SK-N-SH (cell line): ENCODE measurements around the gene MINDY2. TPM values are rescaled to one million over a fixed set of nuclear protein-coding genes. Genes with fewer than 3 reads are reported as not detected.
"Not testable (repeated sequence)": the region's sequence is repeated elsewhere in the genome, so short reads cannot be mapped to it uniquely, and the experiment has no call there.

ENCODE experiments used
- CTCF ChIA-PET: fragments of 300-600, 350-600 bp; formaldehyde crosslinking; extraction: SDS; loops from one replicate; lab custom pipeline; 2021; lab: Yijun Ruan, JAX
- POLR2A ChIA-PET: fragments of 350-600 bp; sonication (Branson Sonifier 250); formaldehyde crosslinking; extraction: SDS; loops from one replicate; lab custom pipeline; 2020; ENCODE audit warnings: antibody characterized with exemption, inconsistent platforms; lab: Yijun Ruan, JAX
- DNase-seq: peaks from one replicate; pipeline ENCODE4 v3.0.0; 2012
- H2AFZ ChIP-seq: fragments of 200-600 bp; sonication (generic); 2 replicates; pipeline ENCODE4 v1.8.1; 2016; ENCODE audit warnings: antibody characterized with exemption, mild to moderate bottlenecking, low read depth
- H3F3A ChIP-seq: fragments of 200-600 bp; sonication (generic); replicated peaks from 2 replicates; pipeline ENCODE3; 2016; ENCODE audit warnings: antibody characterized with exemption, mild to moderate bottlenecking; ENCODE audit not compliant: insufficient read depth
- H3K27ac ChIP-seq, 2 experiments: fragments of 200-500 bp in 1 of 2; fragments of 200-600 bp in 1 of 2; sonication (Bioruptor generic) in 1 of 2; sonication (generic), shearing (Covaris generic) in 1 of 2; 2 replicates each; pipeline versions ENCODE4 v1.5.1 to v1.6.1; 2014 to 2016; ENCODE audit warnings: low read depth in 2 of 2, inconsistent platforms in 1 of 2, low read length in 1 of 2, mild to moderate bottlenecking in 1 of 2, mixed read lengths in 1 of 2
- H3K27me3 ChIP-seq: fragments of 200-600 bp; sonication (generic), shearing (Covaris generic); 2 replicates; pipeline ENCODE4 v1.6.1; 2016; ENCODE audit warnings: mixed run types; ENCODE audit not compliant: insufficient read depth
- H3K36me3 ChIP-seq, 2 experiments: fragments of 200-500 bp in 1 of 2; fragments of 200-600 bp in 1 of 2; sonication (Bioruptor generic) in 1 of 2; sonication (generic) in 1 of 2; replicated peaks in 1 of 2; 2 replicates each; pipeline versions ENCODE3 to v1.5.1; 2014 to 2016; ENCODE audit warnings: low read length in 1 of 2, mild to moderate bottlenecking in 1 of 2; ENCODE audit not compliant: insufficient read depth in 2 of 2, control insufficient read depth in 1 of 2
- H3K4me1 ChIP-seq, 2 experiments: fragments of 200-500 bp in 1 of 2; fragments of 200-600 bp in 1 of 2; sonication (Bioruptor generic) in 1 of 2; sonication (generic), shearing (Covaris generic) in 1 of 2; 2 replicates each; pipeline versions ENCODE4 v1.5.1 to v1.6.1; 2014 to 2016; ENCODE audit warnings: low read depth in 1 of 2, low read length in 1 of 2, mixed run types in 1 of 2; ENCODE audit not compliant: insufficient read depth in 2 of 2, control insufficient read depth in 1 of 2
- H3K4me2 ChIP-seq: fragments of 200-600 bp; sonication (generic), shearing (Covaris generic); 2 replicates; pipeline ENCODE4 v1.6.1; 2017; ENCODE audit warnings: mixed run types
- H3K4me3 ChIP-seq, 2 experiments: fragments of 200-500 bp in 1 of 2; fragments of 200-600 bp in 1 of 2; sonication (Bioruptor generic) in 1 of 2; sonication (generic), shearing (Covaris generic) in 1 of 2; 2 replicates each; pipeline versions ENCODE4 v1.5.1 to v1.8.1; 2014 to 2016; ENCODE audit warnings: low read depth in 2 of 2, inconsistent platforms in 1 of 2, low read length in 1 of 2, mild to moderate bottlenecking in 1 of 2, mixed read lengths in 1 of 2, moderate library complexity in 1 of 2
- H3K79me2 ChIP-seq: fragments of 200-600 bp; sonication (generic); 2 replicates; pipeline ENCODE4 v1.8.1; 2017; ENCODE audit warnings: mild to moderate bottlenecking; ENCODE audit not compliant: insufficient read depth
- H3K9ac ChIP-seq: fragments of 200-600 bp; sonication (generic); 2 replicates; pipeline ENCODE4 v1.6.1; 2017; ENCODE audit warnings: mixed run types
- H3K9me2 ChIP-seq: fragments of 200-600 bp; sonication (generic); 2 replicates; pipeline ENCODE4 v1.6.1; 2017; ENCODE audit warnings: mixed run types
- H3K9me3 ChIP-seq: fragments of 200-600 bp; sonication (generic); 2 replicates; pipeline ENCODE4 v1.6.1; 2017; ENCODE audit warnings: mixed run types, mild to moderate bottlenecking, moderate library complexity
- H4K20me1 ChIP-seq: fragments of 200-600 bp; sonication (generic); 2 replicates; pipeline ENCODE4 v1.6.1; 2017; ENCODE audit warnings: mild to moderate bottlenecking, mixed run types; ENCODE audit not compliant: insufficient read depth
- CHD2 ChIP-seq: fragments of 150-350 bp; IDR thresholded peaks from 2 replicates; pipeline ENCODE4 v1.6.1; 2018; ENCODE audit warnings: low read length; ENCODE audit not compliant: partially characterized antibody
- FOXJ3 ChIP-seq: sonication (generic); formaldehyde crosslinking; IDR thresholded peaks from 2 replicates; pipeline ENCODE4 v1.5.1; 2020; ENCODE audit warnings: mild to moderate bottlenecking, missing genetic modification reagents
- FOXM1 ChIP-seq: IDR thresholded peaks from 2 replicates; pipeline ENCODE4 v1.4.0; 2012; ENCODE audit warnings: low read depth, mild to moderate bottlenecking
- JUND ChIP-seq: IDR thresholded peaks from 2 replicates; pipeline ENCODE4 v1.4.0; 2012
- MEF2A ChIP-seq: IDR thresholded peaks from 2 replicates; pipeline ENCODE4 v1.4.0; 2012; ENCODE audit warnings: low read depth, borderline replicate concordance
- NFIC ChIP-seq: IDR thresholded peaks from 2 replicates; pipeline ENCODE4 v1.4.0; 2012; ENCODE audit warnings: borderline replicate concordance
- POLR2AphosphoS5 ChIP-seq: IDR thresholded peaks from 2 replicates; pipeline ENCODE4 v1.6.1; 2012; ENCODE audit warnings: low read depth, low read length
- RCOR1 ChIP-seq: fragments of 150-350 bp; IDR thresholded peaks from 2 replicates; pipeline ENCODE4 v1.6.1; 2017; ENCODE audit warnings: antibody characterized with exemption, low read length
- RXRA ChIP-seq: IDR thresholded peaks from 2 replicates; pipeline ENCODE4 v1.4.0; 2012; ENCODE audit warnings: low read depth, mild to moderate bottlenecking, borderline replicate concordance
- TCF12 ChIP-seq: IDR thresholded peaks from 2 replicates; pipeline ENCODE4 v1.4.0; 2012
- TEAD4 ChIP-seq: IDR thresholded peaks from 2 replicates; pipeline ENCODE4 v1.4.0; 2012; ENCODE audit warnings: mild to moderate bottlenecking, borderline replicate concordance; ENCODE audit not compliant: insufficient read depth
- WGBS: methylation state at CpG from one replicate; pipeline ENCODE4 v1.1.6; 2017; ENCODE audit warnings: low lambda C conversion rate; 5-methylcytosine and 5-hydroxymethylcytosine counted together
- polyA plus RNA-seq, 3 experiments: library from polyadenylated mRNA; depleted of rRNA; stranded (reverse); fragments of >200 nt; gene quantifications; 2 replicates each; pipeline ENCODE4 v1.2.3, GENCODE V29; 2012
- TF ChIP-seq, protein P1 (sequence below): IDR thresholded peaks from 2 replicates; pipeline ENCODE4 v1.4.0; 2012; ENCODE audit warnings: low read depth, borderline replicate concordance
- TF ChIP-seq, protein P2 (sequence below): IDR thresholded peaks from 2 replicates; pipeline ENCODE4 v1.4.0; 2012; ENCODE audit warnings: low read depth, borderline replicate concordance
- TF ChIP-seq, protein P3 (sequence below): IDR thresholded peaks from 2 replicates; pipeline ENCODE4 v1.6.1; 2012; ENCODE audit warnings: mild to moderate bottlenecking, low read depth, low read length, moderate library complexity
- TF ChIP-seq, protein P4 (sequence below): IDR thresholded peaks from 2 replicates; pipeline ENCODE4; 2012
- TF ChIP-seq, protein P5 (sequence below): IDR thresholded peaks from 2 replicates; pipeline ENCODE4 v1.4.0; 2012; ENCODE audit warnings: low read depth
- TF ChIP-seq, protein P6 (sequence below): fragments of 150-350 bp; IDR thresholded peaks from 2 replicates; pipeline ENCODE4 v1.6.1; 2016; ENCODE audit warnings: mild to moderate bottlenecking, low read depth, low read length

Gene MINDY2
- polyA plus RNA-seq, 1 of the 3 experiments (the other 2 are of a cell fraction), result 1.0 TPM

DNA sequence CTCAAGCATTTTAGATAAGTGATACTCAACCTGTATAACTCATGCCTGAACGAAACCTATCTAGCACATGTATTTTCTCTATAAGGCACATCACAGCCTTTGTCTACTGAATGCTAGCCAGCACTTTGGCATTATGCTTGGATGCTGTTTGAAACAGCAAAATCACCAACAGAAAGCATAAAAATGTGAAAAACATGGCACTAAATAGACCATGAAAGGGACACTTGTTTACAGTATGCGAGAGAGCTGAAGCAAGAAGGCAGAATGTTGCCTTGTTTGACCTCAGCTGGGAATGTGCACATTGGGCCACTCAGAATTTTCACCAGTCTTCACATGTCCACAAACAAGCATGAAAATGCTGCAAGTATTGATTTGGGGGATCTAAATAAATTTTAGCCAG, 59.5 kb downstream of the MINDY2 start:
- Histone ChIP-seq H3K36me3 (peaks cover 0 to 5% of the 10 kb centered on the region in 2 experiments), H3K9ac (no peak overlapping the region), H3K4me2 (no peak overlapping the region), H3K4me3 (no peak overlapping the region), H3K79me2 (no peaks in the 10 kb centered on the region), H3K27me3 (no peaks in the 10 kb centered on the region), H3K9me3 (no peaks in the 10 kb centered on the region), H4K20me1 (no peaks in the 10 kb centered on the region), H2AFZ (no peak overlapping the region), H3K4me1 (no peaks in the 10 kb centered on the region), H3K27ac (no peak overlapping the region), H3K9me2 (no peaks in the 10 kb centered on the region), H3F3A (no peaks in the 10 kb centered on the region)
- POLR2A ChIA-PET, result no interaction called here
- WGBS, result 98% methylated on average over 2 of the region's 2 CpGs
- no peak for DNase-seq
- TF ChIP-seq, protein P1, sequence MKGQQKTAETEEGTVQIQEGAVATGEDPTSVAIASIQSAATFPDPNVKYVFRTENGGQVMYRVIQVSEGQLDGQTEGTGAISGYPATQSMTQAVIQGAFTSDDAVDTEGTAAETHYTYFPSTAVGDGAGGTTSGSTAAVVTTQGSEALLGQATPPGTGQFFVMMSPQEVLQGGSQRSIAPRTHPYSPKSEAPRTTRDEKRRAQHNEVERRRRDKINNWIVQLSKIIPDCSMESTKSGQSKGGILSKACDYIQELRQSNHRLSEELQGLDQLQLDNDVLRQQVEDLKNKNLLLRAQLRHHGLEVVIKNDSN, result no peak
- TF ChIP-seq TCF12 (no peak), MEF2A (no peak), JUND (no peak), CHD2 (no peak), RXRA (no peak), NFIC (no peak), TEAD4 (no peak), POLR2AphosphoS5 (no peak), FOXM1 (no peak), FOXJ3 (CRISPR knock-in tag) (no peak), RCOR1 (no peak)
- TF ChIP-seq, protein P2, sequence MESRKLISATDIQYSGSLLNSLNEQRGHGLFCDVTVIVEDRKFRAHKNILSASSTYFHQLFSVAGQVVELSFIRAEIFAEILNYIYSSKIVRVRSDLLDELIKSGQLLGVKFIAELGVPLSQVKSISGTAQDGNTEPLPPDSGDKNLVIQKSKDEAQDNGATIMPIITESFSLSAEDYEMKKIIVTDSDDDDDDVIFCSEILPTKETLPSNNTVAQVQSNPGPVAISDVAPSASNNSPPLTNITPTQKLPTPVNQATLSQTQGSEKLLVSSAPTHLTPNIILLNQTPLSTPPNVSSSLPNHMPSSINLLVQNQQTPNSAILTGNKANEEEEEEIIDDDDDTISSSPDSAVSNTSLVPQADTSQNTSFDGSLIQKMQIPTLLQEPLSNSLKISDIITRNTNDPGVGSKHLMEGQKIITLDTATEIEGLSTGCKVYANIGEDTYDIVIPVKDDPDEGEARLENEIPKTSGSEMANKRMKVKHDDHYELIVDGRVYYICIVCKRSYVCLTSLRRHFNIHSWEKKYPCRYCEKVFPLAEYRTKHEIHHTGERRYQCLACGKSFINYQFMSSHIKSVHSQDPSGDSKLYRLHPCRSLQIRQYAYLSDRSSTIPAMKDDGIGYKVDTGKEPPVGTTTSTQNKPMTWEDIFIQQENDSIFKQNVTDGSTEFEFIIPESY, result no peak
- TF ChIP-seq, protein P3, sequence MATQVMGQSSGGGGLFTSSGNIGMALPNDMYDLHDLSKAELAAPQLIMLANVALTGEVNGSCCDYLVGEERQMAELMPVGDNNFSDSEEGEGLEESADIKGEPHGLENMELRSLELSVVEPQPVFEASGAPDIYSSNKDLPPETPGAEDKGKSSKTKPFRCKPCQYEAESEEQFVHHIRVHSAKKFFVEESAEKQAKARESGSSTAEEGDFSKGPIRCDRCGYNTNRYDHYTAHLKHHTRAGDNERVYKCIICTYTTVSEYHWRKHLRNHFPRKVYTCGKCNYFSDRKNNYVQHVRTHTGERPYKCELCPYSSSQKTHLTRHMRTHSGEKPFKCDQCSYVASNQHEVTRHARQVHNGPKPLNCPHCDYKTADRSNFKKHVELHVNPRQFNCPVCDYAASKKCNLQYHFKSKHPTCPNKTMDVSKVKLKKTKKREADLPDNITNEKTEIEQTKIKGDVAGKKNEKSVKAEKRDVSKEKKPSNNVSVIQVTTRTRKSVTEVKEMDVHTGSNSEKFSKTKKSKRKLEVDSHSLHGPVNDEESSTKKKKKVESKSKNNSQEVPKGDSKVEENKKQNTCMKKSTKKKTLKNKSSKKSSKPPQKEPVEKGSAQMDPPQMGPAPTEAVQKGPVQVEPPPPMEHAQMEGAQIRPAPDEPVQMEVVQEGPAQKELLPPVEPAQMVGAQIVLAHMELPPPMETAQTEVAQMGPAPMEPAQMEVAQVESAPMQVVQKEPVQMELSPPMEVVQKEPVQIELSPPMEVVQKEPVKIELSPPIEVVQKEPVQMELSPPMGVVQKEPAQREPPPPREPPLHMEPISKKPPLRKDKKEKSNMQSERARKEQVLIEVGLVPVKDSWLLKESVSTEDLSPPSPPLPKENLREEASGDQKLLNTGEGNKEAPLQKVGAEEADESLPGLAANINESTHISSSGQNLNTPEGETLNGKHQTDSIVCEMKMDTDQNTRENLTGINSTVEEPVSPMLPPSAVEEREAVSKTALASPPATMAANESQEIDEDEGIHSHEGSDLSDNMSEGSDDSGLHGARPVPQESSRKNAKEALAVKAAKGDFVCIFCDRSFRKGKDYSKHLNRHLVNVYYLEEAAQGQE, result no peak
- TF ChIP-seq, protein P4, sequence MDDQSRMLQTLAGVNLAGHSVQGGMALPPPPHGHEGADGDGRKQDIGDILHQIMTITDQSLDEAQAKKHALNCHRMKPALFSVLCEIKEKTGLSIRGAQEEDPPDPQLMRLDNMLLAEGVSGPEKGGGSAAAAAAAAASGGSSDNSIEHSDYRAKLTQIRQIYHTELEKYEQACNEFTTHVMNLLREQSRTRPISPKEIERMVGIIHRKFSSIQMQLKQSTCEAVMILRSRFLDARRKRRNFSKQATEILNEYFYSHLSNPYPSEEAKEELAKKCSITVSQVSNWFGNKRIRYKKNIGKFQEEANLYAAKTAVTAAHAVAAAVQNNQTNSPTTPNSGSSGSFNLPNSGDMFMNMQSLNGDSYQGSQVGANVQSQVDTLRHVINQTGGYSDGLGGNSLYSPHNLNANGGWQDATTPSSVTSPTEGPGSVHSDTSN, result no peak
- TF ChIP-seq, protein P5, sequence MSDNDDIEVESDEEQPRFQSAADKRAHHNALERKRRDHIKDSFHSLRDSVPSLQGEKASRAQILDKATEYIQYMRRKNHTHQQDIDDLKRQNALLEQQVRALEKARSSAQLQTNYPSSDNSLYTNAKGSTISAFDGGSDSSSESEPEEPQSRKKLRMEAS, result no peak
- TF ChIP-seq, protein P6, sequence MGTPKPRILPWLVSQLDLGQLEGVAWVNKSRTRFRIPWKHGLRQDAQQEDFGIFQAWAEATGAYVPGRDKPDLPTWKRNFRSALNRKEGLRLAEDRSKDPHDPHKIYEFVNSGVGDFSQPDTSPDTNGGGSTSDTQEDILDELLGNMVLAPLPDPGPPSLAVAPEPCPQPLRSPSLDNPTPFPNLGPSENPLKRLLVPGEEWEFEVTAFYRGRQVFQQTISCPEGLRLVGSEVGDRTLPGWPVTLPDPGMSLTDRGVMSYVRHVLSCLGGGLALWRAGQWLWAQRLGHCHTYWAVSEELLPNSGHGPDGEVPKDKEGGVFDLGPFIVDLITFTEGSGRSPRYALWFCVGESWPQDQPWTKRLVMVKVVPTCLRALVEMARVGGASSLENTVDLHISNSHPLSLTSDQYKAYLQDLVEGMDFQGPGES, result no peak
- CTCF ChIA-PET, result interaction anchor here (1.3 kb wide), 1 partner anchor 603 kb away, joined by 5 read pairs; no protein-coding TSS in a partner anchor

DNA sequence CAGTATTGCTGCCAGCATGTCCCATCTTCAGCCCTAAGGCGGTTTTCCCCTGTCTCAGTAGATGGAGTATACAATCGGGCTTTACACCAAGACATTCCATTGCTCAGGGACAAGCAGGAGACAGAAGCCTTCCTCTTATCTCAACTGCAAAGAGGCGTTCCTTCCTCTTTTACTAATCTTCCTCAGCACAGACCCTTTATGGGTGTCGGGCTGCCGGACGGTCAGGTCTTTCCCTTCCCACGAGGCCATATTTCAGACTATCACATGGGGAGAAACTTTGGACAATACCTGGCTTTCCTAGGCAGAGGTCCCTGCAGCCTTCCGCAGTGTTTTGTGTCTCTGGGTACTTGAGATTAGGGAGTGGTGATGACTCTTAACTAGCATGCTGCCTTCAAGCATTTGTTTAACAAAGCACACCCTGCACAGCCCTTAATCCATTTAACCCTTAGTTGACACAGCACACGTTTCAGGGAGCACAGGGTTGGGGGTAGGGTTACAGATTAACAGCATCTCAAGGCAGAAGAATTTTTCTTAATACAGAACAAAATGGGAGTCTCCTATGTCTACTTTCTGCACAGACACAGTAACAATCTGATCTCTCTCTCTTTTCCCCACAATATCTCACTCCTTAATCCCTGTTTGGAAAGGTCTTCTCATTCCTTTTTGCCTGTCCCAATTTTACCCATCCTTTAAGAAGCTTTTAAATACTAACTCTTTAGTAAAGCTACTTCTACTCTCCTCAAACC, 62.8 kb downstream of the MINDY2 start:
- H3K9ac ChIP-seq, H3K27ac ChIP-seq, H3K27me3 ChIP-seq, H4K20me1 ChIP-seq, H3K4me1 ChIP-seq, H3F3A ChIP-seq, H3K79me2 ChIP-seq, H3K9me2 ChIP-seq, DNase-seq, H3K9me3 ChIP-seq, H3K4me2 ChIP-seq, POLR2A ChIA-PET, H3K36me3 ChIP-seq, H2AFZ ChIP-seq, H3K4me3 ChIP-seq: not testable (repeated sequence)
- WGBS, result 90% methylated on average over 9 of the region's 9 CpGs
- CTCF ChIA-PET, result interaction anchor here (1.0 to 1.5 kb wide), 2 partner anchors 15 to 18 kb away, joined by 3 read pairs; no protein-coding TSS in a partner anchor
